AG20443 (cell line): ENCODE measurements around the gene ACCSL.

Experiments
- DNase-seq: peaks from one replicate; pipeline ENCODE4 v3.0.0; 2012; ENCODE audit warnings: low spot score, mixed read lengths

ACCSL gene

DNA sequence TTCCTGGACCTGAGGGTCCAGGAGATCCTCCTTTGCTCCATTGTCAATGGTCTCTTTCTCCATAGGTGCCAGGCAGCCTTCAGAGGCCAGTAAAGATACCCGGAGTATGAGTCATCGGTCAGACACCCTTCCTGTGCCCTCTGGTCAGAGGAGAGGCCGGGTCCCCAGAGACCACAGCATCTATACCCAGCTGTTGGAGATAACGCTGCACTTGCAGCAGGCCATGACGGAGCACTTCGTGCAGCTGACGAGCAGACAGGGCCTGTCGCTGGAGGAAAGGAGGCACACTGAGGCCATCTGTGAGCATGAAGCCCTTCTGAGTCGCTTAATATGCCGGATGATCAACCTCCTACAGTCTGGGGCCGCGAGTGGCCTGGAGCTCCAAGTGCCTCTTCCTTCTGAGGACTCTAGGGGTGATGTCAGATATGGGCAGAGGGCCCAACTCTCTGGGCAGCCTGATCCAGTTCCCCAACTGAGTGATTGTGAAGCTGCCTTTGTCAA is at the start of gene ACCSL:
ACCSL (plus strand) TSS at position 51 of the 501 bp plus-strand sequence; CDS start at position 107, 56 bp downstream.
- DNase-seq = no peak

DNA sequence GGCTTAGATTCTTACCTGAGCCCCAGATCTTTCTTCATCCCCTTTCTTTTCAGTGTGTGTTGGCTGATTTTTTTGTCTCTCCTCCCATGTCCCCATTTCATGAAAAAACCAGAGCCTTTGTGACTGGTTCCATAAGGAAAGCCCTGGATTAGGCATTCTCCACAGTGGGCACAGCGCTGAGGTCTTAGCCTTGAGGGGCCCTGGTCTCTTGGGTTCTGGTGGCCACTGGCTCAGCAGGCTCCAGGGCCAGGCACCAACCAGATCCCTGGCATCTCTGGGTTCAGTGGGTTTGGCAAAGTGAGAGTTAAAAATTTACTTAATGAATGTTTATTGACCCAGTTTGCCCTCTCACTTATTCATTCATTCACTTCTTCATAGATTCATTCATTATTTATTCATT is 49.5 kb upstream of the ACCSL start:
- no peak for DNase-seq

DNA sequence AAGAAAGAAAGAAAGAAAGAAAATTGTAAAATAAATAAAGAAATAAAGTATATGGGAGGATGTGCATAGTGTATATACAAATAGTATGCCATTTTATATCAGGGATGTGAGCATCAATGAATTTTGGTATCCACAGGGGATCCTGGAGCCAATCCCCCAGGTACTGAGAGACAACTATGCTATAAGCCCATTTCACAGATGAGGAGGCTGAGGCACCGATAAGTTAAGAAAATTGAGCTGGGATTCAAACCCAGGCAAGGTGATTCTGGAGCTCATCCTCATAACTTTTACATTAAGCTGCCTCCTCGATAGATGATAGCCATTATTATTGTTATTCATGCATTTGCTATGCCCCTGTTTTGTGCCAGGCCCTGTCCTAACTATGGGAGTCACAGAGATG is 47.0 kb upstream of the ACCSL start:
- DNase-seq = no peak

DNA sequence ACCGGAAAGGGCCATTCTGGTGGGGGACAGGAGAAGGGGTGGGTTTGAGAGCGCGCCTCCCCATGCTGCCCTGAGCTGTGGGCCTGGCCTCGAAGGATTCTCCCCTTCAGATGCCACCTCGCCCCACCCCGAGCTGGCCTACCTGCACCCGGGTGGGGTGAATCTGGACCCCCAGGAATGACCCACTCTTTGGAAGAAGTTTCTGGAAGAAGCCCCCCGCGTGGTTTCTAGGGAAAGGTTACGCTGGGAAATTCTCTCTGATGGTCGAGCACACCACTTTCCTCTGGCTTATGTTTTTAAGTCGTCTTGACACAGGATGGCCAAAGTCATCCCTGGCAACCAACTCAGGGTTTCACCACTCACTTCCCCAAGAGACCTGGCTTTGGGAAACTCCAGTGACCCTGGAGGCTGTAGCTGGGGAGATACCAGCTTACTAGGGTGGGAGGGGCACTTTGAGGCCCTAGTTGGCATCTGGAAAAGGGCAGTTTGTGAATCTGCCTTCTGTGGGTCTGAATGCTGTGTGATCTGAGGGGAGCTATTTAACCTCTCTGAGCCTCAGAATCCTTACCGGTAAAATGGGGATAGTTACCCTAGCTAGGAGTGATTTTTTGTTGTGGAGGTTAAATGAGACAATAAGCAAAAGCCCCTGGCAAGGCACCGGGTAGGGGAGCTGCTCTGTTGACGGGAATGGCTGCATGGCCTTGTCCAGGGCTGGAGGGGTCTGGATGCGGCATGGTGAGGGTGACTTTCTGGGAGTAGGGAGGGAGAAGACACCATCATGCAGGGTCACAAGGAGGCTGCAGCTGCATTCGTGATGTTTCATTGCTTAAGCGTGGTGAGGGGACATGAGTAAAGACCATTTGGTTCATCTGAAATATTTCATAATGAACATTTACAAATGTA is 45.3 kb upstream of the ACCSL start:
- no peak for DNase-seq

DNA sequence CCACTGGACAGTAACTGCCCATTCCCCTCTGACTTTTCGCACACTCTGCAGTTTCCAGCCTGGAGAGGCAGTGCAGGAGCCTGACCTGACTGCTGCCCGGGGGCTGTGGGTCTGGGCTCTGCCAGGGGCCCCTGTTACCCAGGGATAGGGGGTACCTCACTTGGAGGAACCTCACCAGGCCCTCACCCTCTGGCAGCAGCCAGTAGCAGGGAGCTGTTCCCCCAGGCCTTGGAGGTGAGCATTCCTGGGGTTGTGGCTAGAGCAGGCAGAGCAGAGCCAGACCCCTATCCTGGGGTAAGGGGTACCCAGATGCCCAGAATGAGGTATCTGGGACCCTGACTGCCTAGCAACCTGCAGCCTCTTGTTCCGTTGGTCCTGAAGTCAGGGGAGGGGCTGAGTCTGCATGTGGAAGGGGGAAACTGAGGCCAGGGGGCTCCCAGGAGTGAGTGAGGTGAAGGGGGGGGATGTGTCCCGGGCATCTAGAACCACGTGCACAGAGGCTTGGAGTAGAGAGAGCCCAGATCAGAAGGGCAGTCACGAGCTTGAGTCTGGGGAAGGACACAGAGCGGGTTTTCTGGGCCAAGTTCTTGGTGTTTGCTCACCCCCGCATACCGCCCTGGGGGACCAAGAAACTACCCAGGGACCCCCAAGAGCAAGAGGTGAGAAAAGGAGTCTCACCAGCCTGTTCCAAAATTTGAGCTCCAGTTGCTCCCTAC is 43.9 kb upstream of the ACCSL start:
- peak; percentile 0 for DNase-seq

DNA sequence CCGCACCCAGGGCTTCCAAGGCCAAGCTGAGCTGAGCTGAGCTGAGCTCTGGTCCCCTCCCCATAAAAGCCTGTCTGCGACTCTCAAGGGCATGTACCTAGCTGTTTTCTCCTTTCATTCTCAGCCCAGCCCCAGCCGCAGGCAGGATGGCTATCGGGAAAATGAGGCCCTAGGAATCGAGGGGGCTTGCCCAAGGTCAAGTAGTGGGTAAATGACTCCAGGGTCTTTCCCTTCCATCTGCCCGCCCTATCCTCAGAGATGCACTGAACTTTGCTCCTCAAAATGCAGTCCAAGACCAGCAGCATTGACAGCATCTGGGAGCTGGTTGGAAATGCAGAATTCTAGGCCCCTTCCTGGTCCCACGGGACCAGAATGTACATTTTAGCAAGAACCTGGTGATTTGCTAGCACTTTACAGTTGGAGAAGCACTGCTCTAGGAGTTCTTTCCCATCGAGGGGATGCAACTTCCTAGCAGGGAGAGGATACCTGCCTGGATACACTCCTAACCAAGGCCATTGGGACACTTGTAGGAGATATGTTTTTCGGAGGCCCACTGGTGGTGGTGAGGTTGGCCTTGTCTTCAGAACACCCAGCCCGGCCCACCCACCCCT is 43.2 kb upstream of the ACCSL start:
- peak; percentile 0 for DNase-seq

DNA sequence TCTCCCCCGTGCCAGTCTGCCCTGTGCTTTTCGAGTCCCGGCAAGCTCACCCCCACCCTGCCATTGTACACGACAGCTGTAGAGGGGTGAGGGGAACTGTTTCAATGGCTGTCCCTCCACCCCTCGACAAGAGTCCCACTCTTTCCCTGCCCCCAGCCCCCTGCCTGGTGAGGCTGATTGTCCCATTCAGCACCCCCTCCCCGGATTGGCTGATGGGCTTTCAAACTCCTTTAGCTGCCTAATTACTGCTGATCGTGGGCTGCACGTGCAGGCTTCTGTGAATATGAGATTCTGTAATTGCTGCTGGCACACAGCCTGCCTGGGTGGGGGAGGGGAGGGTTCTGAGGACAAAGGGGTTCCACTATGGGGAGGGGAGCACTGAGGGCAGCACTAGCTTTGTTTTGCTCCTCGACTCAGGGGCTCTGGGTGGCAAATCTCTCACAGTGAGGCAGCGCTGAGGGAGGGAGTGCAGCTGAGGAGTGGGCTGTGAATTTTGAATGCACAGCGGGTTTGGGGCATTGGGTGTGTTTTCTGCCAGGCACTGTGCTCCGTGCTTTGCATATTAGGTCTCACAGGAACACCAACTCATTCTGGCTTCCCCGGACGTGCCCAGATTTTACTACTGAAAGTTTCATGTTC is 42.6 kb upstream of the ACCSL start:
- no peak for DNase-seq

DNA sequence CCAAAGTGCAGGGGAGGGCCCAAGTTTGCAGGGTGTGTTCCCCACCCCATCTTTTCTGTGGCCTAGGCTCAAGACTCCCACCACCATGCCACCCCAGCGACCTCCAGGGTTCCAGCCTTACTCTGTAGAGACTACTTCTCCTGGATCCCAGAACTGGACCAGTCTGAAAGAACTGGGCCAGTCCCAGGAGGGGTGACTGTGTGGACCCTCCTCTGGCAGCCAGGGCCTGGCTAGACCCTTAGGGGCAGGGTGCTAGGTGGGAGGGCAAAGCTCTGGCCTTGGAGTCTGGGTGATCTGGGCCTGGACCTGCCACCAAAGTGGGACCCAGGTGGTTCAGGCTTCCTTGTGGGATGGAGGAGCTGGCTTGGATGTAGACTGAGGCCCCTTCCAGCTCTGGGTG is 41.8 kb upstream of the ACCSL start:
- DNase-seq = peak; percentile 4

DNA sequence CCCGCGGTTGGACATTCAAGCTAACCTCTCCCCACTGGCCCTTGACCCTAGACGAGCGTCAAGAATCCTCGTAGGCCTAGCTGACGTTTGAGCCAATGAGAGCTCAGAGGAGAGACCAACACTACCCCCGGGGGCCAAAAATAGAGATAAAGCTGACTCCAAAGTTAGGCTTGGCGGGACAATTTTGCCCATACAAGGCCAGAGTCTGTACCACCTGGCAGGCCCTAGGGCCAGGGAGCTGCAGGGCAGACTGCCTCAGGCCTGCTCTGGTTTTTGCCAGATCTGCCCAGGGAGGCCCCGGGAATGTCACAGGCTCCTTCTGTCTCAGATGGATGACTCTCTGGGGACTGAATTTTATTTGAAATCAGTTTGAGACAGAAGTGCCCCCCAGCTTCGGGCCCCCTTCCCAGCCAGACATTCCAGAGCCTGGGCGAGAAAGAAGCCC is 40.8 kb upstream of the ACCSL start:
- peak; percentile 0 for DNase-seq

DNA sequence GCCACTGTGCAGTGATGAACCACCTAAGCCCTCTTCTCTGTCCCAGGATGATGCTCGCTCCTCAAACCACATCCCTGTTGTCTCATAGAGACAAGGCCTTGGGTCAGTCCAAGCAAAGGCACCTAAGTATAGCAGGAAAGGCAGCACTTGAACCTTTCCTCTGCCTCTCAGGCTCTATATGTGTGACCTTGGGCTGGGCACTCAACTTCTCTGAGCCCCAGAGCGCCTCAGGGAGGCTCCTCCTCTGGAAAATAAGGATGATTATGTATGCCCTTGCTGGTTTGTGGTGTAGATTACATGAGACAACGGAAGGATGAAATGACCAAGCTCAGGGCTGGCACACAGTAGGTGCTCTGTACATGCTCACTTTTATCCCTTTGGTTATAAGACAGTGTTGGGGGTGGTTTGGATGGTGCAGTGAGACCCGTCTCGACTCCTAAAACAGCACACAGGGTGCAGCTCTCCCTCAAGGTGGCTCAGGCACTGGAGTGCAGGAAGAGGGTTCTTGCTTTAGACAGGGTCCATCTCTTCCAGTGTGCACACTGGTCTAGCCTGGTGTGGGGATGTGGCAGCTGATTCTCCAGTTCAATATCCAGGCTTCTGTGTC is 40.2 kb upstream of the ACCSL start:
- DNase-seq = no peak

DNA sequence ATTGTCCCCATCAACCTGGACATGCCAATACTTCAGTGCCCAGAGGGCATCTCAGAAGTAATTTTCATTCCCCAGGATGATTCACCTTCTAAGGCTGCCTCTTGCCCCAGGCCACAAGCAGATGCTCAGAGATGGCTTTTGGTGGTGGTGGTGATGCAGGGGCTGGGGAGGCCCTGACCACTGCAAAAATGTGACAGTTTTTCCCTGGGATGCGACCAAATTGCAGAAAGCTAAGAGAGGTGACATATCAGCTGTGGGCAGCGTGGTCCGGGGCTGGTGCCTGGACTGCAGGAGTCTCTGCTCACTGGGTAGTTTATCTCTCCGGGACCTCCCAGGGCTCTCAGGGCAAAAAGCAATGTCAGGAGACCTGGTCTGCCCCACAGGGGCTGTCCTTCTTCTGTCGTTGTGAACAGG is 39.7 kb upstream of the ACCSL start:
- DNase-seq = no peak

DNA sequence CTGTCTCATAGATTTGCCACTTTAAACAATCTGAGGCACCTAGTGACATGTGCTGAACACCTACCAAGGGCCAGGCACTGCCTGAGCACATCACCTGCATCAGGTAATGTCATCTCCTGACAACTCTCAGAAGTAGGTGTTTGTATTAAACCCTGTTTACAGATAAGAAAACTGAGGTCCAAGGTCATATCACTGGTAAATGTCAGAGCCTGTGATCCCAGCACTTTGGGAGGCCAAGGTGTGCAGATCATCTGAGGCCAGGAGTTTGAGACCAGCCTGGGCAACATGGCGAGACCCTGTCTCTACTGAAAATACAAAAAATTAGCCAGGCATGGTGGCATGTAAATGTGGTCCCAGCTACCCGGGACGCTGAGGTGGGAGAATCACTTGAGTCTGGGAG is 39.1 kb upstream of the ACCSL start:
- DNase-seq = no peak

DNA sequence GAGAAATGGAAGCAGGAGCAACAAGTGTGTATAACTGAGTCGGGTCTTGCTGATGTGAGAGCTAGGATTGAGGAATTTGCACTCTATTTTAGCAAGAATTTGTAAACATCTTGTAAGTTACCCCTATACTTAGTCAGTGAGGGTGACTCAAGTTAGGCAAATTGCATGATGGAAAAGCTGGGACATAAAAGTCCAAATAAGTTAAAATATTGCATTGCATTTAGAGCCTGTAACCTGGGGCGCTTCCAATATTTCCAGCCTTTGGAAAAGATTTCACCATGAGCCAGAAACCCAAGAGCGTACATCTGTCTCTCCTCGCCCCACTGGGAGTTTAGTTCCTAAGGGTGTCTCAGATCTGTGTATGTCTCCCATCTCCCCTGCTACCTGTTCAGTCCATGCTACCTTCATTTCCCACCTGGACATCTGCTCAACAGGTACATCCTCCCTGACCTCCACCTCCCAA is 37.0 kb upstream of the ACCSL start:
- no peak for DNase-seq

DNA sequence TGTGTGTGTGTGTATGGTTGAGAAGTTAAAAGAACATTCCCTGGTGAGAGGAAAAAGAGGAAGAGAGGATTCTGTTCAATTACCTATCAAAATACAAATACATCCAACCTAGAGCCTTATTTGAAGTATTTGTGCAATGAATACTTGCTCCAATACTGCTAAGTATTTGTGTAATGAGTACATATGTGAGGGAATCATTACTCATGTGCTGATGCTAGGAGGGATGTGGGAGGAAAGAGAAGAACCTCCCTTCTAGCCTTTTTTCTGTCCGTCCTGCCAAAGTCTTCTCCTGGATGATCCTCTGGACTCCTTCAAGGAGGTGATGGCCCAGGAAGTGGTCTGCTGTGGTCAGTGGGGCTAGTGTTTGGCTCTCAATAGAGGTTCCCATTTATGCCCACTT is 36.0 kb upstream of the ACCSL start:
- no peak for DNase-seq

DNA sequence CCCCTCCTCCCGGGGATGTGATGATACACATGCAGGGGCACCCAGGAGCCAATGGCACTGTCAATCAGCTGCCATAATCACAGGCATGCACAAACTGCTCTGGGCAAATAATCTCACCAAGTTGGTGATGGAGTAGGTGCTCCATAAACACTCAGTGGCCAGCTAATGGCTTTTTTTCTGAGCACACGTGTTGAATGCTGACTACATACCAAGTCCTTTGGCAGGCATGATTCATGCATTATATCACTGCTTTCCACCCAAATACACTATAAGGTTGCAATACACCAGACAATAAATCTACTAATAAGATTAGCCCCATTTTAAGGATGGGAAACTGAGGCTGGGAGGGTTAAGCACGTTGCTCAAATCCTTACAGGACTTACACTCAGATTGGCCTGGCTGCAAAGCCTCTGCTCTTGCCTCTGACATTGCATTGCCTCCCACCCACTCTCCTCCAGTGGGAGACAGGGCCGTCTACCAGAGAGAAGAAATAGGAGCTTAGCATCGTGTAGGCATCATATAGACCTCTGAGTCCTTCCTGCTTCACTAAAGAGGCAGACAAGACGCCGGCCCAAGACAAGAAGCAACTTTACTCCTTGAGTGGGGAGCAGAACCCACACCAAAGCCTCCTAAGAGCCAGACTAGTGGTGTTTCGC is 32.7 kb upstream of the ACCSL start:
- DNase-seq = peak; percentile 43

DNA sequence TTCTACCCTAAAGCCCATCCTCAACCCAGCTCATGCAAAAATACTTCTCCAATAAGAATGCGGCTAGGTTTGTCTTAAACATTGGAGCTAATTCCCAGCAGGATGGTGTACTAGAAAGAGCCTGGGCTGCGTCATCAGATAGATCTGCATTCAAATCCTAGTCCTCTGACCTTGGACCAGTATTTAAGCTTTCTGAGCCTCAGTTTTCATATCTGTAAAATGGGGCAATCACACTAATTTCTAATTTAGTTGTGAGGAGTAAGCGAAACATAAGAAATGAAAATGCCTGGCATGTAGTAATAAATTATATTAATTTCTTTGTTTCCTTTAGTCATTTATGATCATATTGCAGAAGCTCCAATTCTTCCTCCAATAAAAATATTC is 32.2 kb upstream of the ACCSL start:
- no peak for DNase-seq

DNA sequence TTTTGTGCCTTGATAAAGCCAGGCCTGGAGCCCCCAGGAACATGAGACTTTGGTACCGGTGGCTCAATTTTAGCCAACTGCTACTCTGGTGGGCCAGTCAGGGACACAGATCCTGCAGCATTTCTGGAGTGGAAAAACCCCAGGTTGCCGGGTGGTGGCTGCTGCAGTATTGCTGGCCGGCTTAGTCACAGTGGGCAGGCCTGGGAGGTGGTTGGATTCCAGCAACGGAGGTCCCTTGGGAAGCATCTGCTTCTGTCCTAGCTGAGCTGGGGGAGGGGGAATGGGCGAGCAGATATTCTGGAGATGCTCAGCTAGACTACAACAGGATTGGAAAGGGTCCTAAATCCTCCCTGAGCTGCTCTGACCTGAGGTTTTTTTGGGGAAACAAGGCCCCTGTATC is 31.6 kb upstream of the ACCSL start:
- peak; percentile 90 for DNase-seq

DNA sequence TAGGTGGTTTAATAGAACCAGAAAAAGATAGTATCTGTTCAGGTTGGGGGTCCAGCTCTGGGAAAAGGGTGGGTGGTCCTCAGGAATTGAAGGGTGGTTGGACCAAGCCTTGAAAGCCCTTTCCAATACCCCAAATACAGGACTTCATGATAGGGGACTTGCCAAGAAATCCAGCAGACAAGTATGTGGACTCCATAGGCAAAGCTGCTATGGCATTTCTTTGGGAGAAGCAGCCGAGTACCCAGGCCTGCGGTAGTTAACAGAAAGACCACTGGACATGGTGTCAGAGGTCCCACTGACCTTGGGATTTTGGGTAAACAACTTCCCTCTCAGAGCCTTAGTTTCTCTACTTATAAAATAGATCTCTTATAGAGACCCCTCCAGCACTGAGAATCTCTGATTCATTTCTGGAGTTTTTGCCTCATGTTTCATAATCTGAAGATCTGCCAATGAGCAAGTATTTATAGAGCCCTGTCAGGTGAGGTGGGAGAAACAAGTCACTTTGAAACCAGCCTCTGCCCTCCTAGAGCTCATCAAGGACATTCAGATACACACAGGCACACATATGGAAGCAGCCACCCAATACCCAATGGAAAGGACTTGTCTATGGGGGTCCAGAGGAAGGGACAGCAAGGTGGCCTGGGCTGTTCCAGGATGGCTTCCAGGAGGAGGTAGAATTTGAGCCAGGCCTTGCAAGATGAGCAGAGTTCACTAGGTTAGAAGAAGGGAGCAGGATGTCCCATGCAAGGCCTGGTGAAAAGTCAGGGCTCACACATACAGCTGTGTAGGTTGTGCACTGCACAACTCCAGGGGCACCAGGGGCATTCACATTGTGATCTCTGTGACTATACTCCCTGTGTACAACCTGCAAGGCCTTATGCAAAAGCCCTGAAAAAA is 31.0 kb upstream of the ACCSL start:
- DNase-seq = no peak

DNA sequence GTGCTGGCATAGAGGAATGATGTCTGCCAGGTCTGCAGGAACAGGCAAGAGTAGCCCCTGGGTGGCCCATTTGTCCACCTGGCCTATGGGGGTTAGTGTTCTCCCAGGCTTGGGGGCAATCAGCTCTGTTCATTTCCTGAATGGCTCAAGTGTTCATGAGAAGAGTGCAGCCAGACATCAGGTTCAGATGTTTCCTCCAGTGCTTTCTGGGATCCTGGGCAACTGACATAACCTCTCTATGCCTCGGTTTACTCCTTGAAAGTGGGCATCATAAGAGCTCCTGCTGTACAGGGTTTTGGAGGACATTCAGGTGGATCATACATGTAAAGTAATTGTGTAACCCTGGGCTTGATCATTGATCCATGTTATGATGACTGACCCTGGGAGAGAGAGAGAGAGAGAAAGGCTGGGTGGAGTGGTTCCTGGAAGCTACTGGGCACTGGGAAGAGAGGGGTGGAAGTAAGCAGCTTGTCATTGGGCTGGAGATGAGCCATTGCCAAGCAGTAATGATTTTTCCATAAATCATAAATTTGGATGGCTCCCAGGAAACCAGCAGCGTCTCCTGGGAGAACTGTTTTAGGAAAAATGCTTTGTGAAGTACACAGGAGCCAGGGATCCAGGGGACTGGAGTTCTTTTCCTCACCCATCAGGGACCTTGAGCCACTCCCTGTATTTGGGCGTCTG is 30.2 kb upstream of the ACCSL start:
- DNase-seq = no peak
